ENCODE results near the gene PLCG1.

DNA sequence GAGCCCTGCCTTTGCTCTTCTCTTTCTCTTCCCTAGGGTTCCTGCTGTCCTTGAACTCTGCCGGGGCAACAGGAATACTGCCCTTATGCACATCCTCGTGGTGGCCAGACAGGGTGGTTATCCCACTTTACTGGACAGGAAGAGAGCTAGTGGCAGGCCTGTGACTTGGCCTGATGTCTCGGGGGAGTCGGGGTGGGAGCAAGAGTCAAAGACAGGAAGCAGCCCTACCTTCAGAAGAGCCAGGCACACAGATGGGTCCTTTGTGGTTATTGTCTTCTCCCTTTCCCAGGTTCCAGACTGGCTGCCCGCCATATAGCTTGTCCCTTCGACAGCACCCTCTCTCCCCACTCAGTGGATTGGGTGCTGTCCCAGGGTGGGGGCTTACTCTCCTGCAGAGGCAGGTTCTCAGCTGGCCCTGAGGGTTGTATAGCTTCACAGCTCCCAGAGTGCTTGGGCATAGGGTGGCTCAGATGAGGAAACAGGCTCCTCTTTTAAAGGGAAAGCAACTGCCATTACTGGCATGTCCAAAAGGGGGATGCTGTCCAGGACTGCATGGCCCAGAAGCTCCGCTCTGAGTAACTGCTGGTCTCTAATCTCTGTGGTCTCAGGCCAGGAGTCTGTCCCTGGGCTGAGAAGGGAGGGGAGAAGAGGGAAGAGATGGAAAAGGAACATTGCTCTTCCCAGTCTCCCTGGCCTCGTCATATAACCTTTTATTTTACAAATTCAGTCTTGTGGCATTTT, 17.3 kb downstream of the PLCG1 start:
- TF ChIP-seq, protein P1, sequence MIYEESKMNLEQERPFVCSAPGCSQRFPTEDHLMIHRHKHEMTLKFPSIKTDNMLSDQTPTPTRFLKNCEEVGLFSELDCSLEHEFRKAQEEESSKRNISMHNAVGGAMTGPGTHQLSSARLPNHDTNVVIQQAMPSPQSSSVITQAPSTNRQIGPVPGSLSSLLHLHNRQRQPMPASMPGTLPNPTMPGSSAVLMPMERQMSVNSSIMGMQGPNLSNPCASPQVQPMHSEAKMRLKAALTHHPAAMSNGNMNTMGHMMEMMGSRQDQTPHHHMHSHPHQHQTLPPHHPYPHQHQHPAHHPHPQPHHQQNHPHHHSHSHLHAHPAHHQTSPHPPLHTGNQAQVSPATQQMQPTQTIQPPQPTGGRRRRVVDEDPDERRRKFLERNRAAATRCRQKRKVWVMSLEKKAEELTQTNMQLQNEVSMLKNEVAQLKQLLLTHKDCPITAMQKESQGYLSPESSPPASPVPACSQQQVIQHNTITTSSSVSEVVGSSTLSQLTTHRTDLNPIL (CRISPR knock-in tag; IDR thresholded peaks at IDR 0.05; ENCODE audit: low read depth) = no peak
- no peak for TF ChIP-seq OSR1 (CRISPR knock-in tag; IDR thresholded peaks at IDR 0.05)

Data from SK-N-SH treated with all-trans-retinoic acid at 6 μM for 48 hours (cell line).